Measurements from ENCODE around the gene RRP1B. TPM values are rescaled to one million over a fixed set of nuclear protein-coding genes. Genes with fewer than 3 reads are reported as not detected.
"Not testable (repeated sequence)": the region's sequence is repeated elsewhere in the genome, so short reads cannot be mapped to it uniquely, and the experiment has no call there.

RRP1B gene
- polyA plus RNA-seq, 10 donors: 20.6 to 29.4 (median 25.1) TPM

GRCh38 chr21:43697758-43698643 is 38.6 kb downstream of the RRP1B start:
- no peak for DNase-seq

- not testable (repeated sequence) for DNase-seq
Measured at GRCh38 chr21:43699492-43699777, 40.1 kb downstream of the RRP1B start.

DNA sequence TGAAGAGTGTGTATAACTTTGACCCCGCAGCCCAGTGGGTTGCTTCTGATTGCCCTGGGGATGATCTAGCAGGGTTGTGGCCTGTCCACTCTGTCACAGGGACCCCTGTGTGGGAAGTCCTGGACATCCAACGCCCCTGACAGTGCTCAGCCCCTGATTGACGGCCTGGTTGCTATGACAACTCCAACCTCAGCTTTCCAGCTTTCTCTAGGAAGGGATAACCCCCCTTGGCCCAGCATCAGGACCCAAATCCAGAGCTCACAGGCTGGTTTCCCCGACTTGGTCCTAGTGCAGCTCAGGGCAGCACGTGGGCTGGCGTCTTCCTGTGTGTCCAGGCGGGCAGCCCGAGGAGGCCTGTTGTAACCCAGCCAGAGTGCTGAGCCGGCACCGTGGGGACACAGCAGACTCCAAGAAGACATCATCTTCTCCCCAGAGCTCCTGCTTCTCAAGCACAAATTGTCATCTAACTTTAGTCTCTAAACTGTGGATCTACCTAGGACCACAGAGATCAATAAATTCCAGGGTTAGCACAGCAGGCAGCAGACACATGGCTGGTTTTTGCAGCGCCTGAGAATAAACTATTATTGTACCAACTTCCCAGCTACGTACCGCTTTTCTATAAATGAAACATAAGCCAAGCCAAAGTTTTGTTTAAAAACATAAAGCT is 40.7 kb downstream of the RRP1B start:
- no peak for DNase-seq

GRCh38 chr21:43701936-43702784 is 42.8 kb downstream of the RRP1B start:
- no peak for DNase-seq

- no peak for DNase-seq
Measured at GRCh38 chr21:43702785-43703034, 43.4 kb downstream of the RRP1B start.

- peak; percentile 42 to 63 (median 44) for DNase-seq
Measured at GRCh38 chr21:43703035-43703880, 43.9 kb downstream of the RRP1B start.

DNA sequence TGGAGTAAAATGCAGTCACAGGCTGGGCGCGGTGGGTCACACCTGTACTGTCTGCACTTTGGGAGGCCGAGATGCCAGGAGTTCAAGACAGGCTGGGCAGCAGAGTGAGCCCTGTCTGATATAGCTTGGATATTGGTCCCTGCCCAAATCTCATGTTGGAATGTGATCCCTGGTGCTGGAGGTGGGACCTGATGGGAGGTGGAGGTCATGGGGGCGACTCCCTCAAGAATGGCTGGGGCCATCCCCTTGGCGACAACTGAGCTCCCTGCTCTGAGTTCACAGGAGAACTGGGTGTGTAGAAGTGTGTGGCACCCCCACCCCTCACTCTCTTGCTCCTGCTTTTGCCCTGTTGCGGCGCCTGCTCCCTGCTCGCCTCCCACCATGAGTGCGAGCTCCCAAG is 48.1 kb downstream of the RRP1B start:
- no peak for DNase-seq

- no peak for DNase-seq
Measured at GRCh38 chr21:43708745-43709381, 49.5 kb downstream of the RRP1B start.

- DNase-seq: no peak
Measured at GRCh38 chr21:43712268-43712942, 53.0 kb downstream of the RRP1B start.

GRCh38 chr21:43713123-43713522 is 53.8 kb downstream of the RRP1B start:
- not testable (repeated sequence) for DNase-seq

DNA sequence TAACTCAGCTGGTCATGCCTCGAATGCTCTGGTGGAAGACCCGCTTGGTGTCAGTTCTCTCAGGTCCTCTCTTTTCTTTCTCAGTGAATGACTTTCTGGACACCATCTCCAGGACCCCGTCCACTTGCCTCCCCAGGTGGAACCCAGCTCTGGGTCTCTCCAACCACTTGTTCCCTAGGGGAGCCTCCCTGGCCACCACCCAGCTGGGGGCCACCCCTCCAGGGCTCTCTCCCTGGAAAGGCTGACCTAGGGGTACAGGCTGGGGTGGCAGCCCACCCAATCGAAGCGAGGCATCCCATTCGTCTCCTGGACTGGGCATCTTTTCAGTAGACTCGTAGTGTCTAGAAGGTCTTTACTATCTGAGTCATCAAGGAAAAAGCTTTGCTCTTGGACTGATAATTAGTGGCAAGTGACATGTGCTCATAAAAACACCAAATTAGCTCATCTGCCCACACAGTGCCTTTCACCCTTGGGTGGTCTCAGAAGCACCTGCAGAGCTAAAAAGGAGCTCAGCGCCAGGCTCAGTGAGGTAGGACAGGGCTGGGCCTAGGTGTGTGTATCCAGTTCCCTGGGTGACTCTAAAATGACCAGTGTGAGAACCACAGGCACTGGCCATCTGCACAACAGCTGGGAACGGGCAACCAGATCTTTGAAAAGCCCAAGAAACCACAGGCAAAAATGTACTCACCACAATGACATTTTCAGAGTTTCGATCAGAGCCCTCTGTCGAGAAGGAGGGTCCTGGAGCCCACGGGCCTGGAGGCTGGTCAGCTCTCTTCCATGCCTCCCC is 57.2 kb downstream of the RRP1B start:
- DNase-seq: no peak

DNA sequence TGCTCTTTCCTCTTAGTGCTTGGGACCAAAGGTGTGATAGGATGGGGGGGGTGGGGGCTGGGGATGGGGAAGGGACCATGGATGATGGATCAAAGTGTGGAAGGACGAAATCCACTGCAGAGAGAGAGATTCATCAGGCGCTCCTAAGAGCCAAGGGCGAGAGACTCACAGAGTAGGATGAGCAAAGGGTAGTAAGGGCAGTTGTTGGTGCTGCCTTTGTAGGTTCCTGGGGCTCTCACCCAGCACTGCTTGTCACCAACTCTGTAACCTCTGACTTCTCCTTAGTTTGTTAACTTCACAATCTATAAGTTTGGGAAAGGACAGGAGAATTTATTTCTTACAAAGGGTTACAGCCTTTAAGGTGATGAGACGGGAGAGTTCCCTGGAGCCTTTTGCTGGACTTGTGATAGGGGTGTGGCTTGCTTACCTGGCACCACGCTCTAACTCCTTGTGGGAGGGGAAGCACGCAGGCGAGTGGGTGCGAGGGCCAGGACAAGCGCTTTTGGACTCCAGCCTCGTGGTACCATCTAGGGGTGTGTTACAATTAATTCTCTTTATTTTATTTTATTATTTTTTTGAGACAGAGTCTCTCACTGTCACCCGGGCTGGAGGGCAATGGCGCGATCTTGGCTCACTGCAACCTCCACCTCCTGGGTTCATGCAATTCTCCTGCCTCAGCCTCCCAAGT is 58.0 kb downstream of the RRP1B start:
- DNase-seq: no peak

DNA sequence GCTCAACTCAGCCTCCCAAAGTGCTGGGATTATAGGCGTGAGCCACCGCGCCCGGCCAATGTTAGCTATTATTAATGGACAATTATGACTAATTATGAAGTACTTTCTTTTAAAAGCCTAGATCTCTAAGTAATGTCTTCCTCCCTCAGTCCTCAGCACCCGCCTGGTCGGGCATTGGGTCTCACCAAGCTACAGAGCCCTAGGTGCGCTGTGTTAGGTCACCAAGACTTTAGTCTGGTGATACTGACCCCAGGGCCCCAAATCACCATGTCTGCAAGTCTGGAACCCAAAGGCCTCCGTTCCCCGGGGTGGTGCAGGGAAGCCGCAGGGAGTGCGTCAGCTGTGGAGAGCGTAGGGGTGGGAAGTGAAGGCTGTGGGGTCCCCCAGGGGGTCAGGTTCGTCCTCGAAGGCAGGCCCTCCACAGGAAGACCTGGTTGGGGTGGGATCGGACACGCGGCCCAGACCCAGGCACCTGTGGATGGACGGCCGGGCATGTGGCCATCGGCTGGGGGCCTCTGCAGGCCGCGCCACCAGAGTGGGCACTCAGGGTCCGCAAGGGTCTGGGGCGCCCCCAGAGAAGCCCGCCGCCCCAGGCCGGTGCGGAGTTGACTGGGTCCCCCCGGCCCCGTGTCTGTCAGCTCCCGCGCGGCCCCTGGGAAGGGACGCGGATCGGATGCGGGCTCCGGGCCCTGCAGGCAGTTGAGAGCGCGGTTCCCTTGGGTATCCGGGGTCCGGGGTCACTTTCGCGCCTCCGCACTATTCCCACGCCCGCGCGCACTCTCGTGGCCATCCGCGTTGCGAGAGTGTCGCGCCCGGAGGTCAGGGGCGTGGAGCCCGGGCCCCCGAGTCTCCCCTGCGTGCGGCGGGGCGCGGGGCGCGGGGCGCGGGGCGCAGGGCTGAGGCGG is 58.9 kb downstream of the RRP1B start:
- DNase-seq: no peak

DNA sequence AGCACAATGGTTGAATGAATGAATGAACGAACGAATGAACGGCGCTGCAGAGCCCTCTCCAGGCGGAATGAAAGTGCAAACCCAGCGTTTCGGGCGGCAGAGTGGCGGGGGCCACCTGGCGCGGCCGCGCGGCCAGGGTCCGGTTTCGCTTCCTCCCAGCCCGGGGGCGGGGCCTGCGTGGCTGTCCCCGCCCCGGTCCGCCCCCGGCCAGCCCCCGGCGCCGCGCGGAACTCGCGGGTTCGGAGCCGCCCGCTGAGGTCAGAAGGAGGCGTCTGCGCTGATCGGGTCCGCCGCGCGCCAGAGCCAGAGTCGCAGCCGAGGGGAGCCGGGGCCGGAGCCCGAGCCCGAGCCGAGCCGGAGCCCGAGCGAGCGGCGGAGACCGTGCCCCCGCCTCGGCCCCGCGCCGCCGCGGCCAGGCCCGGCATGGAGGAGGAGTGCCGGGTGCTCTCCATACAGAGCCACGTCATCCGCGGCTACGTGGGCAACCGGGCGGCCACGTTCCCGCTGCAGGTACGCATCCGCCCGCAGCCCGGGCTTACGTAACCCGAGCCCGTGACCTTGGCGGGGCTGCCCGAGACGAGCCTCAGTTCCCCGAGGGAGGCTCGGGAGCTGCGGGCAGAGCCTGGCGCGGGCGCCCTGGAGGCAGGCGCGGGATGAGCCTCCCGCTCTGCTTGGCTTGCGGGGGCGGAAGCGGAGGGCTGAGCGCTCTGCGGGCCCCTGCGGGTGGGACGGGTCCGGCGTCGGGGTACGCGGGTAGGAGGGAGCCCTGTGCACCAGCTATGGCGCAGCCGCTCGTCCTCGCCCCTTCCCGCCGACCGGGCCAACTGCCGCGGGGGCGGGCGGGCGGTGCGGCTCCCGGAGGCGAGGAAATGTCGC is 59.8 kb downstream of the RRP1B start, which contains the start of gene PDXK:
Gene PDXK, plus strand, starts transcription at position 258 of the 876 bp plus-strand sequence. Its CDS starts 166 bp downstream, at position 424.
- DNase-seq: peak; percentile 87 to 94 (median 92)

- DNase-seq: peak in 1 of 3 donors; percentile 60
Measured at GRCh38 chr21:43719748-43720538, 60.6 kb downstream of the RRP1B start.

Measured in muscle of back (tissue), 11 donors.